ENCODE data around the gene TTC34. TPM values are rescaled to one million over a fixed set of nuclear protein-coding genes. Genes with fewer than 3 reads are reported as not detected.

Gene TTC34
- total RNA-seq, 4 donors from 2014 or later: 0.27 to 0.62 (median 0.58) TPM; not detected in 1

DNA sequence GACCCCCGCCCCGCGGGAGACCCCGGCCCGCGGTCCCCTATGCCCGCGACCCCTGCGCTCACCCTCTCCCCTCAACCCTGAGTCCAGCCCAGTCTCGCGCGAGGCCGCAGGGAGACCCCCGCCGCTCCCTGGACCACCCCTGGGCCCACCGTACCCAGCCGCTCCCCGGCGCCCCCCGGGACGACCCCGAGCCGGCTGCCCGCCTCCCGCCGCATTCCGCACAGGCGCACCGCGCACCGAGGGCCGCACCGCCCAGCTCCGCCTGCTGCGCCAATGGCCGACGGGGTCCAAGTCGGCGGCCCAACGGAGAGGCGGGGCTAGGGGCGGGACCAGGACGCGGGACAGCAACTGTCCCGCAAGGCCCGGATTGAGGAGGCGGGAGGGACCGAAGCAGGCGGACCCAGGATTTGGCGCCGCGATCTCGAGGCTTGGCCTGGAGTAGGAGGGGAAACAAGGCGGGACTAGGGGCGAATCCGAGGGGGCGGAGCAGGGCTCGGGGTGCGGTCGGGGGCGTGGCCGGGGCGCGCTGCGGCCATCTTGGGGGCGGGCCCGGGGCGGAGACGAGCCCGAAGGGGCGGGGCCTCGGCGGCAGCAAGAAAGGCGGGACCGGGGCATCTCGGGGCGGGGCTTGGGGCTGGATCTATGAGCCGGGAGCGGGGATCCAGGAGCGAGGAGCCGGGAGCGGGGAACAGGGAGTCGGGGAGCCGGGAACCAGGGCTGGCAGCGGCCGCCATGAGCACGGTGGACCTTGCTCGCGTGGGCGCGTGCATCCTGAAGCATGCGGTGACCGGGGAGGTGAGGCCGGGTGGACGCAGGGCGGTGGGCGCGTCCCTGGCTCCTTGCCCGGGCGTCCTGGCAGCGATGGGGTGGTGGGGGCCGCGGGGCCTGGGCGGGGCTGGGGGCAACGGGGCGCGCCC is 215.1 kb downstream of the TTC34 start, which contains the start of gene PRXL2B:
Gene PRXL2B (plus strand): TSS at position 624 of the 917 bp plus-strand sequence. CDS start 109 bp downstream, at position 733.
- Histone ChIP-seq H3K27me3 (no peaks in the 10 kb centered on the region), H3K9me3 (no peaks in the 10 kb centered on the region), H3K36me3 (peaks cover 0 to 18% of the 10 kb centered on the region in 2 donors), H3K27ac (peak within 1 kb of the TSS; percentile 93 to 100 (median 98)), H3K4me3 (peak within 1 kb of the TSS; percentile 80 to 94), H3K4me1 (peaks cover 0 to 42% (median 25%) of the 10 kb centered on the region in 3 donors)
- ATAC-seq: peak; percentile 95
- WGBS, 2 donors (ENCODE audit: low coverage in 1 of 2): 0% methylated on average over 9 of the region's 107 CpGs; no CpG with 5 or more reads in 1 of the 2 donors
- peak; percentile 86 to 88 for TF ChIP-seq POLR2A (IDR thresholded peaks at IDR 0.05)
- no peak for TF ChIP-seq EP300 (IDR thresholded peaks at IDR 0.05)
- peak in 1 of 4 experiments; percentile 10 for TF ChIP-seq CTCF (IDR thresholded peaks at IDR 0.05)
- peak; percentile 73 for TF ChIP-seq POLR2AphosphoS5 (IDR thresholded peaks at IDR 0.05)

Other genes starting within 250 kb of the TTC34 start
- gene TNFRSF14, start 245.3 kb downstream of the TTC34 start, total RNA-seq: 10 to 100 TPM; 23.0 to 81.6 (median 36.9) TPM
- gene PRXL2B, start 214.9 kb downstream of the TTC34 start, total RNA-seq: 10 to 100 TPM in 3 of 4 donors, 1 to 10 TPM in 1; 6.5 to 24.1 (median 14.0) TPM
- 1 to 10 TPM in 3 of 4 donors, not detected in 1; 1.4 to 3.9 (median 2.1) TPM for gene MMEL1, start 168.7 kb downstream of the TTC34 start, total RNA-seq
- gene ACTRT2, start 219.8 kb upstream of the TTC34 start, total RNA-seq: not detected

Measured in gastroesophageal sphincter (tissue), 4 donors.